Stomach smooth muscle (tissue), 2 donors: ENCODE results near the gene TMEM150A.
"Not testable (repeated sequence)": the region's sequence is repeated elsewhere in the genome, so short reads cannot be mapped to it uniquely, and the experiment has no call there.

Source experiments
- H3K27ac ChIP-seq: one replicate; pipeline ENCODE4 v1.7.0; 2013; ENCODE audit warnings: mild to moderate bottlenecking, low read length, inconsistent platforms
- H3K27me3 ChIP-seq, 2 donors: one replicate each; pipeline ENCODE4 v1.7.0; 2013; ENCODE audit warnings: low read length in 2 of 2; ENCODE audit not compliant: insufficient read depth in 2 of 2, control insufficient read depth in 1 of 2
- H3K36me3 ChIP-seq, 2 donors: one replicate each; pipeline ENCODE4 v1.7.0; 2013; ENCODE audit warnings: low read length in 2 of 2; ENCODE audit not compliant: control insufficient read depth in 2 of 2, insufficient read depth in 2 of 2
- H3K4me1 ChIP-seq: one replicate; pipeline ENCODE4 v1.7.0; 2013; ENCODE audit warnings: low read length; ENCODE audit not compliant: control insufficient read depth, insufficient read depth
- H3K4me3 ChIP-seq, 2 donors: one replicate each; pipeline ENCODE4 v1.7.0; 2013; ENCODE audit warnings: low read length in 2 of 2
- H3K9ac ChIP-seq, 2 donors: one replicate each; pipeline ENCODE4 v1.7.0; 2013; ENCODE audit warnings: low read length in 2 of 2, mild to moderate bottlenecking in 1 of 2
- H3K9me3 ChIP-seq, 2 donors: one replicate each; pipeline ENCODE4 v1.7.0; 2013; ENCODE audit warnings: low read length in 2 of 2; ENCODE audit not compliant: control insufficient read depth in 2 of 2
- donor health status: healthy.
- donor health status: Pancreatic carcinoma.

TMEM150A gene

DNA sequence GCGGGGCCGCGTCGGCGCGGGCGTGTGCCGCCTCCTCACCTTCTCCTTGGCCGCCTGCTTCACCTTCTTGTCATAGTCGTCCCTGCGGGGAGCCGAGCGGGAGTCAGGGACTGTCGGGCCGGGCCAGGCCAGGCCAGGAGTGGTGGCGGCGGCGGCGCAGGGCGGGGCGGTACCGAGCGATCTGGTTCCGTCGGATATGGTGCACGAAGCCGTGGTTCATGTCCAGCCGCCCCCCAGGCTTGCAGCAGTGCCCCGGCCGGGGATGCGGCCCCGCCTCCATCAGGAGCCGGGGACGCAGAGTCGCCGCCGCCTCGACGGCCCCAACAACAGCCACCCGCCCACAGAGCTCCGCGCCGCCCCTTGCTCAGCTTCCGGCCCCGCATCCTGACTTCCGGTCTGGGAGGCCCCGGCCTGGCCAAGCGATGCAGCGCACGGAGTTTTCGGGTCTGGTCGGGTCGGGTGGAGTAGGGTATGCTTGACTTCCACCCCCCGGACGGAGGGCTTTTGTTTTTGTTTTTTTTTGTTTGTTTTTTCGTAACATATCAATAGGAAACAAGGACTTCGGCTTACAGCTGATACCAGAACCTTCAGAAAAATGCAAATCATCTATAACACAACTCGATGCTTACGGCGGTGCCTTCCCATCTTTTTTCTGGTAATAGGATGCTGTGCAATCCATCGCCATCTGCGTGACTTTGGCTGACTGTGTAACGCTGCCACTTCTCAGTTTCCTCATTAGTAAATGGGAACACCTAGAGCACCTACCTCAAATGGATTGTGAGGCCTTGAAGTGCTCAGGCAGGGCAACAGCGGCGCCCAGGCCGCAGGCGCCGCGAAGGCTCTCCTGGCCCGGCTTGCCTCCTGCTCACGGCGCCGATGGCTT lies 9.4 kb upstream of the TMEM150A start, which contains the start of gene C2orf68:
C2orf68 (minus strand) TSS at position 362 of the 883 bp plus-strand sequence; CDS start at position 280, 82 bp downstream.
- Histone ChIP-seq H3K4me1 (peaks cover 19% of the 10 kb centered on the region), H3K4me3 (peak within 1 kb of the TSS; percentile 79 to 91), H3K27me3 (no peaks in the 10 kb centered on the region), H3K9me3 (no peaks in the 10 kb centered on the region), H3K27ac (peak within 1 kb of the TSS; percentile 67), H3K36me3 (peaks cover 10 to 17% of the 10 kb centered on the region in 2 donors), H3K9ac (peak within 1 kb of the TSS; percentile 80 to 81)

DNA sequence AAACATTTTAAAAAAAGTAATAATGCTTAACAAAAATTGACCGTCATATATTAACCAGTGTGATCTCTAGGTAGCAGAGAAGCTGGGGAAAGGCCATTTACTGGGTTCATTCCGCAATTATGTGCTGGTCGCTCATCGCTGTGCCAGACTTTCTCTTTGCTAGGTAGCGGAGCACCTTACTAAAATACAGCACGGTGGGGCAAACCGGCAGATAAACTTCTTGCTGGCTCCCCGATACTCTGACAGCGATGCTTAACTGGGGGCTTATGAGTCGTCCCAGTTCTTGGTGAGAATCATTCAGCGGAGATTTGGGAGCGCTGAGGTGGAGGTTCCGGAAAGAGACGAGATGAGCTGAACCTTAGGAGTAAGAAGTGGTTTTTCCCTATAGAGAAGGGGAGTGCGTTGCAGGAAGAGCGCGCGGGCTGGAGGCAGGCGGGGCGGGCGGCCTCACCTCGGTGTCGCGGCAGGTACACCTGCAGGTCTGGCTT lies 8.8 kb upstream of the TMEM150A start:
- Histone ChIP-seq H3K27ac (peak overlapping the region; percentile 67), H3K36me3 (peaks cover 10 to 17% of the 10 kb centered on the region in 2 donors), H3K9ac (peak overlapping the region; percentile 80 to 81), H3K27me3 (no peaks in the 10 kb centered on the region), H3K4me3 (peak overlapping the region; percentile 79 to 91), H3K4me1 (peaks cover 17% of the 10 kb centered on the region), H3K9me3 (no peaks in the 10 kb centered on the region)

DNA sequence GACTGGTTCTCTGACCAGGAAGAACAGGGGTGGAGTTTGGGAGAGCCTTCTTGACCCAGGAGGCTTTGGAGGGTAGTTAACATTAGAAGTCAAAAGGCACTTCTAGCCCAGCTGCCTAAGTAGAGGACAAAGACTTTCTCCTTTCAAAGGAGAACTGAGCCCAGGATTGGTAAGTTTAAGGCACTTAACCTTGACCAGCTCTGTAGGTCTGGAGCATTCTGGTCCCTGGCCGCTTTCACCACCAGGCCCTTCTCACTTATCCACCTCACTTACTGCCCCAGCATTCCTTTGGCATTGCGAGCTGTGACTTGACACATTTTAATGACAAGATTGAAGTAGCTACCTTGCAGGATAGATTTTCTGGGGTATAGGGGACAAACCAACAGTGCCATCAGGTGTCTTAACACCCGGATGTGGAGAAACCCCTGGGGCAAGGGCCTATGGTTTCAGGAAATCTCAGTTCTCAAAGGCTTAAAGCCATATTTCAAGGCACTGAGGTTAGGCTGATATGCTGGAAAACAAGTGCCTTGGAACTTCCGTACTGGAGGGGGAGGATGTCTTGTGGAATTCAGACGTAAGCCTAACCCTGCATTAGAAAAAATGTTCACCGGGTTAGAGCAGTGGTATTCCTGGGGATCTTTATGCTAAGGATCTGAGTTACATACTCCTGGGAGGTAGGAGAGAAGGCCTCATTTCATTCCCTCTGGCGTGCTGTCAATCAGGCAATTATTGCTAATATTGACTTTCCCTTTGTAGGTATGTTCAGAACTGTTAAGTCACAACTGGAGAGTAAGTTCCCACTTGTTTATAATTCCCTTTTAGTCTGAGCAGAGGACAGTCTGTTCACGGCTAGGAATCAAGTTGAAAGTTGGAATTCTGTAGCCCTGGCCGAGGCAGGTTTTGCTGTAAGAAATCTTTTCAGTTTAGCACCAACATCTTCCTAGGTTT lies 5.0 kb upstream of the TMEM150A start:
- Histone ChIP-seq H3K36me3 (peaks cover 10 to 17% of the 10 kb centered on the region in 2 donors), H3K27ac (no peak overlapping the region), H3K4me1 (peaks cover 41% of the 10 kb centered on the region), H3K27me3 (no peaks in the 10 kb centered on the region), H3K9ac (no peak overlapping the region), H3K9me3 (no peaks in the 10 kb centered on the region), H3K4me3 (no peak overlapping the region)

DNA sequence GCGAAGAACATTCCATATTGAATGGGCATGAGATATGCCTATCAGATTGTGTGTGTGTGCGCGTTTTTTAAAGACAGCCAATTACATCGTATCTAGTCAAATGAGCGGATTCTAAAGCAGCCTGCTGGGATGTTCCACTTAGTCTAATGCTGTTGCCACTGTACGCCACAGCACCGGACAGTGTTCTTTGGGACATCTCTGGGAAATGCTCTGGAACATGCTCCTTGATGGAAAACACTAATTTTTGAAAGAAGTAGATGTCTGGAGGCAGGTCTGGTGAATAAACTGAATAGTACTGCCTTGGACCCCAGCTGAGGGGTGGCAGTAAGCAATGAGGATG lies 3.6 kb upstream of the TMEM150A start:
- Histone ChIP-seq H3K27me3 (no peaks in the 10 kb centered on the region), H3K4me3 (no peak overlapping the region), H3K36me3 (peaks cover 10 to 17% of the 10 kb centered on the region in 2 donors), H3K9me3 (no peaks in the 10 kb centered on the region), H3K4me1 (peaks cover 48% of the 10 kb centered on the region), H3K9ac (peak overlapping the region in 1 of 2 donors; percentile 21), H3K27ac (peak overlapping the region; percentile 31)

DNA sequence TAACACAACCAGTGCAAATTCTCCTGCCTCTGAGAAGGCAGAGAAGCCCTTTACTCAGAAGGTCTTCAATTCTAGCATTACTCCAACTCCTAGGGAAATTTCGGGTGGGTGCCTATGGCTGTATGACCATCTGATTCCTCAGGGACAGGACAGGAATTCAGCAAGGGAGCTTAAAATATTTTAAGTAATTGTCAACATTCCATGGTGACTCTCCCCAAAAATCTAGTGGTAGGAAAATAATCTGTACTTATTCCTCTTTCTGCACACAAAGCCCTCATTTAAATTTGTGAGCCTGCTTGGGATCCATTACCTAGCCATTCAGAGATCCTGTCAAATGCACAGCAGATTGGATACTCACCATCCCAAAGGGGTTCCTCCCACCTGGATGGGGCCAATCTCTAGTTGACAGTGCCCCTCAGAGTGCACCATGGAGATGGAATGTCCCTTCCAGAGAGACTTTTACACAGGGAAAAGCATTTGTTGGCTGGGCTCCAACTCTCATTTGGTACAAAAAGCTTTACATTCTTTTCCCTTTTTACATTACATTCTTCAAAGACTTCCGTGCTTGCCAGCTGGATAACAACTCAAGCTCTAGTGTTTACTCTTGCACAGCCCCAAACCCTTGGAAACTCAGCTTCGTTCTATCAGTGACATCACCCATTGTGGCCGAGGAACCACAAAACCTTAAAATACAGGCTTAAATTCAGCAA lies 3.1 kb upstream of the TMEM150A start:
- Histone ChIP-seq H3K4me1 (peaks cover 51% of the 10 kb centered on the region), H3K27ac (peak overlapping the region; percentile 31), H3K9ac (peak overlapping the region in 1 of 2 donors; percentile 21)

DNA sequence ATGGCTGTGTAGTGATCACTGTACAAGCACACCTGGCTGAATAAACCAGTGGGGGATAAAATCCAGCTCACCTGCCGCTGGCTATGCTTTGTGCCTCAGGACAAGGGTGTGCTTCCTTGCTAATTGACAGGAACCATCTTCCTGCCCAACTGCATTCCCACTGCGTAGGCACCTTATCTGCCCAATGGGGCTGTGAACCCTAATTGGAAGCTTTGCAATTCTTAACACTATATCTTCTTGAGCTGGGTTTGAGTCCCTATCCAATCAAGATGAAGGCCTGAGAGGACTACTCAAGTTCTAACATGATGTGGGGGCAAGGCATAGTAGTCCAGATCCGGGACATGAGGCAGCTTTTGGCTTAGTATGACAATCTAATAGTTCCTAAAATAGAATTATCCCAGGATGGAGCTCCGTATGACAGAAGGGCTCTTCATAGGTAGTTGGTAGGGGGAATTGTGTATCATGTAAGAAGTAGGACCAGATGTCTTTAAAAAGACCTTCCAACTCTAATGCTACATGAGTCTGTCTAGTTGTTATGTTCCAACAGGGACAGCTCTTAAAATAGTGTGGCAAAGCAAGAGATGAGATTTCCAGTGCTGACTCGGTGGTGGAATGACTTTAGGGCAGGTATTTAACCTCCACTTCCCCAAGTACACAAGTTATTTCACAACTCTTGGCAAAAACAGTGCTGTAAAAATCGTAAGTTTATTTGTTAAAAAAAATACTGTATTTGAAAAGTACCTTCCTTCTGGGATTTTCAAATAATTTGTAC lies 2.3 kb upstream of the TMEM150A start:
- peaks cover 6 to 19% of the 10 kb centered on the region in 2 donors for H3K36me3 ChIP-seq
- H3K27ac ChIP-seq = no peak overlapping the region
- H3K9me3 ChIP-seq = no peaks in the 10 kb centered on the region
- peaks cover 48% of the 10 kb centered on the region for H3K4me1 ChIP-seq
- peak overlapping the region in 1 of 2 donors; percentile 42 for H3K9ac ChIP-seq
- H3K27me3 ChIP-seq = no peaks in the 10 kb centered on the region
- peak overlapping the region in 1 of 2 donors; percentile 22 for H3K4me3 ChIP-seq

More for the DNA sequence above, 3.1 kb upstream of the TMEM150A start:
- Histone ChIP-seq H3K27me3 (no peaks in the 10 kb centered on the region), H3K36me3 (peaks cover 10 to 17% of the 10 kb centered on the region in 2 donors), H3K9me3 (no peaks in the 10 kb centered on the region), H3K4me3 (no peak overlapping the region)

DNA sequence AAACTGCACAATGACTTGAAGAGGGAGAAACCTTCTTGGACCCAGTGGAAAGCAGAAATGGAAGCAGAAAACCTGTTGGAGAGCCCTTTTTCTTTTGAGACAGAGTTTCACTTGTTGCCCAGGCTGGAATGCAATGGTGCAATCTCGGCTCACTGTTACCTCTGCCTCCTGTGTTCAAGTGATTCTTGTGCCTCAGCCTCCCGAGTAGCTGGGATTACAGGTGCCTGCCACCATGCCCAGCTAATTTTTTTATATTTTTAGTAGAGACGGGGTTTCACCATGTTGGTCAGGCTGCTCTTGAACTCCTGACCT lies 1.6 kb upstream of the TMEM150A start:
- Histone ChIP-seq H3K36me3 (peaks cover 3 to 17% of the 10 kb centered on the region in 2 donors), H3K4me1 (peaks cover 48% of the 10 kb centered on the region), H3K4me3 (peak overlapping the region in 1 of 2 donors; percentile 98)
- not testable (repeated sequence) for H3K9me3 ChIP-seq, H3K27ac ChIP-seq, H3K9ac ChIP-seq, H3K27me3 ChIP-seq

DNA sequence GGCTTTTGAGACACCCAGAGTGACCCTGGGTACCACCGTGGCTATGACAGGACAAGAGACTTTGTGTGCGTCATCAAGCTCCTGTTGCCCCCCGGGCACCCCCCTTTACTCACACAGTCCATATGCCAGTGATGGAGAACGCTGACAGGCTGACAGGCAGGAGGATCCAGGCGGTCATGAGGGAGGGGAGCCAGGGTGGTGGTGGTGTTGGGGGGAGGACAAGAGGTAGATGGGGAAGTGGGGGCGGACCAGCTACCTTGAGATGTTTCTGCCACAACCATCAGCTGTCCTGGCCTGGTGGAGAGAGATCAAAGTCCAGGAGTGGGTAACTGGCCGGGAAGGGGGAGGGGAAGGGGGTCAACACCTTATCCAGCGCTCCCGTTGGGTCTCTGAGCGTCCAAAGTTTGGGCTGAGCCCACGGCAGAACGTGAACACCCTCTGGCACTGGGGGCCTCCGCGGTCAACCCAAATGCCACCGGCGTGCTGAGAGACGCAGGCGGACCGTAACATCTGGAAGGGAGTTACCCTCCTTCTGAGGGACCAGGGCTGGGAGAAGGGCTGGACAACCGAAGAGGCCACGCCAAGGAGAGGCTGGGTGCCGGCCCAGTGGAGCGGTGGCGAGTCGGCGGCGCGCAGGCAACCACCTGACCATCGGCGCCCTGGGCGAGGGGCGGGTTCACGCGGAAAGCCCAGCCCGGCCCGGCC lies 575 bp downstream of the TMEM150A start:
- Histone ChIP-seq H3K9ac (peak overlapping the region; percentile 84 to 94), H3K27me3 (no peaks in the 10 kb centered on the region), H3K27ac (peak overlapping the region; percentile 73), H3K4me1 (peaks cover 47% of the 10 kb centered on the region), H3K4me3 (peak overlapping the region; percentile 98 to 99), H3K9me3 (no peaks in the 10 kb centered on the region), H3K36me3 (peaks cover 8 to 13% of the 10 kb centered on the region in 2 donors)

DNA sequence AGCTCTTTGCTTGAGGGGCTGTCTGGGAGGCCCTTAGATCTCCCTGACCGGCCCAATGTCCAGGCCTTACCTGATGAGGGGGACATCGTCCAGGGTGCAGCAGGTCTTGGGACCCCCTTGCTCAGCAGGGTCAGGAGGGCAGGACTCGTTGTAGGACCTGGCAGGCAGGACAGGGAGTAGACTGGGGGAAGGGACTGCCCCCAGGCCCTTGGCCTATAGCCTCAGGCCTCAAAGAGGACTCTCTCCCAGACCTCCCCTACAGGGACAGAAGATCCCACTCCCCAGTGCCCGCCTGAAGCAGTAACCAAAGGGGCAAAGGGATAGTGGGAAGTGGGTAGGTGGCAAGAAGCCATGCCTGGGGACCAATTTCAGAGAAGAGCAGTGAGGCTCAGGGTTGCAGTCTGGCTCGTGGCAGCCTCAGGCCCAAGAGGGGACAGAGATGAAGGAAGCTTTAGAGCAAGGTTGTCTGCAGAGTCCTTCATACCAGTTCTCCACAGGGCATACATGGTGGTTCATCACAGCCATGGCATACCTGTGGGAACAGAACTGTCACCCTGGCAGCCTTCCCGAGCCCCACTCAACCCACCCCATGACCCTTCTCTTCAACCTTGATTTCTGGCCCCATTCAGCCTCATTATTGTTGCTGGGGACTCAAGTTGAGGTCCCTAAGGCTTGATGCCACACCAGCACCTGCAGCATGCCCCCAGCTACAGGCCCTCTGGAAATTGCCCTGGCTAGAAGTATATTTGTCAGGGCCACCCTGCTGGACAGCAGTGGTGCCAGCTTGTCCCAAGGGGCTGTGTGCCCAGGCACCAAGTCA lies 1.3 kb downstream of the TMEM150A start:
- Histone ChIP-seq H3K4me3 (peak overlapping the region; percentile 98 to 99), H3K4me1 (peaks cover 52% of the 10 kb centered on the region), H3K36me3 (peaks cover 9 to 17% of the 10 kb centered on the region in 2 donors), H3K9ac (peak overlapping the region; percentile 84 to 94), H3K27me3 (no peaks in the 10 kb centered on the region), H3K27ac (peak overlapping the region; percentile 73), H3K9me3 (no peaks in the 10 kb centered on the region)
